H9 (cell line): ENCODE measurements around the gene IL17REL. TPM values are rescaled to one million over a fixed set of nuclear protein-coding genes. Genes with fewer than 3 reads are reported as not detected.

ENCODE experiments used
- DNase-seq: peaks from one replicate; pipeline ENCODE4 v3.0.0-alpha.2; 2017
- H2AFZ ChIP-seq: one replicate; pipeline ENCODE4 v1.6.1; 2013; ENCODE audit warnings: mild to moderate bottlenecking, low read length, control low read depth, moderate library complexity
- H2AK5ac ChIP-seq: 2 replicates; pipeline ENCODE4 v1.6.1; 2013; ENCODE audit warnings: low read length, control low read depth, mixed read lengths; ENCODE audit not compliant: insufficient read length
- H2BK120ac ChIP-seq: one replicate; pipeline ENCODE4 v1.6.1; 2013; ENCODE audit warnings: low read depth, mild to moderate bottlenecking, low read length, control low read depth, inconsistent platforms; ENCODE audit not compliant: poor library complexity, severe bottlenecking
- H2BK12ac ChIP-seq: 2 replicates; pipeline ENCODE4 v1.6.1; 2013; ENCODE audit warnings: low read length, control low read depth, mixed read lengths, low read depth; ENCODE audit not compliant: insufficient read length
- H2BK15ac ChIP-seq: 2 replicates; pipeline ENCODE4 v1.6.1; 2013; ENCODE audit warnings: low read depth, low read length, control low read depth
- H2BK20ac ChIP-seq: one replicate; pipeline ENCODE4 v1.6.1; 2013; ENCODE audit warnings: low read depth, mild to moderate bottlenecking, low read length, control low read depth, inconsistent platforms; ENCODE audit not compliant: poor library complexity, severe bottlenecking
- H2BK5ac ChIP-seq: 2 replicates; pipeline ENCODE4 v1.6.1; 2013; ENCODE audit warnings: low read length, control low read depth, mixed read lengths; ENCODE audit not compliant: insufficient read length
- H3K14ac ChIP-seq: 2 replicates; pipeline ENCODE4 v1.6.1; 2013; ENCODE audit warnings: low read length, control low read depth; ENCODE audit not compliant: insufficient read depth
- H3K18ac ChIP-seq: 2 replicates; pipeline ENCODE4 v1.6.1; 2013; ENCODE audit warnings: low read depth, mild to moderate bottlenecking, mixed read lengths, low read length, control low read depth; ENCODE audit not compliant: insufficient read length
- H3K23ac ChIP-seq: 2 replicates; pipeline ENCODE4 v1.6.1; 2013; ENCODE audit warnings: low read length, control low read depth, mixed read lengths, low read depth; ENCODE audit not compliant: insufficient read length
- H3K23me2 ChIP-seq: 2 replicates; pipeline ENCODE4 v1.6.1; 2013; ENCODE audit warnings: low read depth, mild to moderate bottlenecking, mixed read lengths, low read length, control low read depth; ENCODE audit not compliant: insufficient read length, poor library complexity, severe bottlenecking
- H3K27ac ChIP-seq: 2 replicates; pipeline ENCODE4 v1.5.1; 2013; ENCODE audit warnings: low read length, control low read depth, mixed read lengths, low read depth; ENCODE audit not compliant: insufficient read length
- H3K27me3 ChIP-seq: 2 replicates; pipeline ENCODE4 v1.6.1; 2013; ENCODE audit warnings: low read length, control low read depth, inconsistent platforms; ENCODE audit not compliant: insufficient read depth
- H3K4ac ChIP-seq: 2 replicates; pipeline ENCODE4 v1.6.1; 2013; ENCODE audit warnings: low read depth, mild to moderate bottlenecking, control low read depth, inconsistent platforms, low read length, moderate library complexity
- H3K4me1 ChIP-seq: 2 replicates; pipeline ENCODE4 v1.6.1; 2013; ENCODE audit warnings: low read length, control low read depth, inconsistent platforms; ENCODE audit not compliant: insufficient read depth
- H3K4me2 ChIP-seq: 2 replicates; pipeline ENCODE4 v1.6.1; 2013; ENCODE audit warnings: low read length, control low read depth, mixed read lengths; ENCODE audit not compliant: insufficient read length, insufficient read depth
- H3K56ac ChIP-seq: 2 replicates; pipeline ENCODE4 v1.6.1; 2013; ENCODE audit warnings: low read depth, mild to moderate bottlenecking, mixed read lengths, low read length, control low read depth; ENCODE audit not compliant: insufficient read length
- H3K79me1 ChIP-seq: 2 replicates; pipeline ENCODE4 v1.6.1; 2013; ENCODE audit warnings: low read depth, mild to moderate bottlenecking, moderate library complexity, low read length, control low read depth, inconsistent platforms; ENCODE audit not compliant: insufficient read depth, poor library complexity, severe bottlenecking
- H3K79me2 ChIP-seq: 2 replicates; pipeline ENCODE4 v1.6.1; 2013; ENCODE audit warnings: low read length, control low read depth, inconsistent platforms; ENCODE audit not compliant: insufficient read depth
- H3K9ac ChIP-seq: 2 replicates; pipeline ENCODE4 v1.6.1; 2013; ENCODE audit warnings: low read length, control low read depth, mixed read lengths; ENCODE audit not compliant: insufficient read length; ENCODE audit errors: extremely low read depth
- H3K9me3 ChIP-seq: one replicate; pipeline ENCODE4 v1.6.1; 2013; ENCODE audit warnings: low read depth, low read length, inconsistent platforms; ENCODE audit not compliant: control insufficient read depth
- H3T11ph ChIP-seq: one replicate; pipeline ENCODE4 v1.6.1; 2013; ENCODE audit warnings: mild to moderate bottlenecking, low read length, control low read depth, inconsistent platforms
- H4K20me1 ChIP-seq: one replicate; pipeline ENCODE4 v1.6.1; 2013; ENCODE audit not compliant: control insufficient read depth, insufficient read length, insufficient read depth
- H4K5ac ChIP-seq: 2 replicates; pipeline ENCODE4 v1.6.1; 2013; ENCODE audit warnings: low read depth, mild to moderate bottlenecking, mixed read lengths, low read length, control low read depth; ENCODE audit not compliant: insufficient read length
- H4K8ac ChIP-seq: replicated peaks from 2 replicates; pipeline ENCODE4 v1.6.1; 2013; ENCODE audit warnings: low read length, control low read depth, mixed read lengths, low read depth; ENCODE audit not compliant: insufficient read length
- H4K91ac ChIP-seq: 2 replicates; pipeline ENCODE4 v1.6.1; 2013; ENCODE audit warnings: low read depth, mild to moderate bottlenecking, moderate library complexity, mixed read lengths, low read length, control low read depth; ENCODE audit not compliant: insufficient read length
- H3K27ac Mint-ChIP-seq, 3 experiments: 2 replicates in 2 of 3; 3 replicates in 1 of 3; pipeline ENCODE4 v1.8.0; 2020 to 2021; ENCODE audit warnings: mixed read lengths in 3 of 3, mild to moderate bottlenecking in 1 of 3, moderate library complexity in 1 of 3
- H3K27me3 Mint-ChIP-seq: 2 replicates; pipeline ENCODE4 v1.8.0; 2021; ENCODE audit warnings: low read depth, mild to moderate bottlenecking, moderate library complexity, mixed read lengths
- H3K36me3 Mint-ChIP-seq, 3 experiments: 2 replicates in 2 of 3; 3 replicates in 1 of 3; pipeline ENCODE4 v1.8.0; 2020 to 2021; ENCODE audit warnings: low read depth in 3 of 3, mixed read lengths in 3 of 3; ENCODE audit not compliant: insufficient read depth in 1 of 3
- H3K4me1 Mint-ChIP-seq, 2 experiments: 2 replicates each; pipeline ENCODE4 v1.8.0; 2020; ENCODE audit warnings: mixed read lengths in 2 of 2
- H3K4me3 Mint-ChIP-seq, 2 experiments: 2 replicates in 1 of 2; 3 replicates in 1 of 2; pipeline ENCODE4 v1.8.0; 2020 to 2021; ENCODE audit warnings: mild to moderate bottlenecking in 2 of 2, mixed read lengths in 2 of 2, moderate library complexity in 1 of 2
- H3K9me3 Mint-ChIP-seq, 2 experiments: 2 replicates in 1 of 2; 3 replicates in 1 of 2; pipeline ENCODE4 v1.8.0; 2020; ENCODE audit warnings: mild to moderate bottlenecking in 2 of 2, mixed read lengths in 2 of 2, moderate library complexity in 1 of 2
- CTCF ChIP-seq: fragments of 200-600 bp; sonication (generic); conservative IDR thresholded peaks from 3 replicates; pipeline ENCODE4 v1.8.0; 2021; ENCODE audit warnings: antibody characterized with exemption, mild to moderate bottlenecking
- WGBS: extraction: QIAGEN DNeasy Blood & Tissue Kit; methylation state at CpG from one replicate; pipeline ENCODE4 v1.1.7; 2013; ENCODE audit warnings: missing lambda C conversion rate, low lambda C conversion rate, mixed read lengths; ENCODE audit not compliant: insufficient read length; ENCODE audit errors: extremely low coverage; 5-methylcytosine and 5-hydroxymethylcytosine counted together
- total RNA-seq: library from RNA; stranded (reverse); gene quantifications from 2 replicates; pipeline ENCODE4 v1.2.1, GENCODE V29; 2021

IL17REL gene
- total RNA-seq, 1 experiment from 2014 or later: 0.20 TPM

- Histone ChIP-seq H3K79me2 (no peaks in the 10 kb centered on the region), H3K23me2 (no peaks in the 10 kb centered on the region), H3K14ac (no peak overlapping the region; the same call in 1 of the 2 replicates), H2AFZ (no peak overlapping the region), H4K8ac (no peak overlapping the region), H4K91ac (no peak overlapping the region), H2BK15ac (no peak overlapping the region), H2BK5ac (no peak overlapping the region), H3K4me1 (no peaks in the 10 kb centered on the region), H2BK120ac (no peak overlapping the region), H3K18ac (no peak overlapping the region), H3K4me2 (no peak overlapping the region), H3K4ac (no peak overlapping the region), H3K79me1 (no peaks in the 10 kb centered on the region), H4K20me1 (no peaks in the 10 kb centered on the region), H2AK5ac (no peak overlapping the region), H3K27ac (no peak overlapping the region), H3K56ac (no peak overlapping the region), H2BK20ac (no peak overlapping the region), H3T11ph (no peak overlapping the region), H2BK12ac (no peak overlapping the region), H3K9me3 (no peaks in the 10 kb centered on the region), H3K23ac (no peak overlapping the region), H3K9ac (no peak overlapping the region), H3K27me3 (no peaks in the 10 kb centered on the region), H4K5ac (no peak overlapping the region)
- no CpG with 5 or more reads among the region's 18 CpGs for WGBS
- Mint-ChIP-seq H3K27ac (no peak overlapping the region), H3K4me1 (peaks cover 13 to 29% of the 10 kb centered on the region in 2 experiments), H3K27me3 (no peaks in the 10 kb centered on the region), H3K4me3 (no peak overlapping the region), H3K9me3 (no peaks in the 10 kb centered on the region), H3K36me3 (no peaks in the 10 kb centered on the region)
- no peak for DNase-seq
- TF ChIP-seq CTCF: no peak
These were observed 62.1 kb downstream of the IL17REL start for GRCh38 chr22:49950396-49950994.
